GM12874 (cell line): Measurements from ENCODE around the gene CCDC78.
A peak's percentile ranks its signal among the peaks of the same experiment; 100 is the strongest.

ENCODE experiments used
- CTCF ChIP-seq: IDR thresholded peaks from 2 replicates; pipeline ENCODE4 v1.5.1; 2011; ENCODE audit warnings: low read depth, mild to moderate bottlenecking, control low read depth, low read length, moderate library complexity; ENCODE audit not compliant: insufficient read depth

The CCDC78 gene

GRCh38 chr16:717450-718245, 8.6 kb downstream of the CCDC78 start:
- no peak for TF ChIP-seq CTCF

GRCh38 chr16:716768-717325, 9.4 kb downstream of the CCDC78 start:
- no peak for TF ChIP-seq CTCF

- TF ChIP-seq CTCF: no peak
Observed at GRCh38 chr16:716200-716568, 10.1 kb downstream of the CCDC78 start.

- TF ChIP-seq CTCF: peak; percentile 13; the same call in 1 of the 2 replicates
Observed at GRCh38 chr16:715477-716199, 10.6 kb downstream of the CCDC78 start.

- TF ChIP-seq CTCF: no peak
Observed at GRCh38 chr16:714558-715476, 11.4 kb downstream of the CCDC78 start, which contains the start of gene METRN. Gene METRN, plus strand, starts transcription at chr16:715118. Its CDS starts 172 bp downstream, at chr16:715290.

GRCh38 chr16:714079-714478, 12.2 kb downstream of the CCDC78 start:
- no peak for TF ChIP-seq CTCF
